Pulmonary artery endothelial cell (primary cell): ENCODE data around the gene FAIM2. TPM values are rescaled to one million over a fixed set of nuclear protein-coding genes. Genes with fewer than 3 reads are reported as not detected.
"Not testable (repeated sequence)": the region's sequence is repeated elsewhere in the genome, so short reads cannot be mapped to it uniquely, and the experiment has no call there.

Experiments used
- DNase-seq: peaks from one replicate; pipeline ENCODE4 v3.0.0-alpha.2; 2011; ENCODE audit warnings: low read depth, low spot score
- total RNA-seq: library from RNA; depleted of rRNA; stranded (reverse); fragments of >200 nt; gene quantifications from 2 replicates; pipeline ENCODE4 v1.2.3, GENCODE V29; 2014

FAIM2 gene
- total RNA-seq, 1 donor from 2014 or later: not detected

DNA sequence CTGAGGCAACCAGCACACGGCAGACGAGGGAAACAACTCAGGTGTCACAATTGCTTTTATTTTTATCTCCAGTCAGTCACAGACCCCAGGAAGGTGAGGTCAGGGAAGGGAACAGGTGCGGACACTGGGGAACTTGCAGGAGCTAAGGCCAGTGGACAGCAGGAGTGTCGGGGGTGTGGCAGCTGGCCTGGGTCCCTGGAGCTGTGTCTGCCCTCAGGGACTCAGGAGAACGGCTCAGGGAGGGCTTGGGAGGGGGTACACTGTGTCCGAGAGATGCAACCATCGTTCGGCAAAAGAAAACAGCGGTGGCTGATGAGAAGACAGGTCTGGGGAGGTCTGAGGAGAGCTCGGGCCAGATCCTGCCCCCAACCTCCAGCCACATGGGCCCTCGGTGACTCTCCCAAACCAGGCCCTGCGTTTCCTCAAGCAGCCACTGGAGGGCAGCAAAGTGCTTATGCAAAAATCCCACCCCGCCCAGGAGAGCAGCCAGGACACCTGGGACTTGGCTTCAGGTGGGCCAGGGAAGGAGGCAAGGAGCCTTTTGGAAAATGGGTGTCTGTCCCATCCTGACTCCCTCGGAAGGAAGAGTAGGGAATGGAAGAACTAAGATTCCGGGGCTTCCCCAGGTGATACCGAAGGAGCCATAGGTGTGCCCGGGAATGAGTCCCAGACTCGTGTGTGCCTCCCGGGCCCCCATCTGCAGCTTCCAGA is 36.7 kb downstream of the FAIM2 start:
- no peak for DNase-seq

DNA sequence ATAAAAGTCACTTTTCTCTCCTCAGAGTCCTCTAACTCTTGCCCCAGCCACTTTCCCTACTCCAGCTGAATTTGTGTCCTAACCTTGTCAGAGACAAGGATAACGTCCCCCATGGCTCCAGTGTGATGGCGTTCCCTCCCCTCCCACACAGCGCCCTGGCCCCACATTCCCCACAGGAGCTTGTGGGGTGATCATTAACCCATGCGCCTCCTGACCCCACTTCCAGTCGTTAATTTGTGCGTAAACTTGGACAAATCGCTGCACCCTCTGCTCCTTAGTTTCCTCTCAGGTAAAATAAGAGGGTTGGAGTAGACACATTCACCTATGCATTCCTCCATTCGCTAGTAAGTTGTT is 37.9 kb downstream of the FAIM2 start:
- no peak for DNase-seq

DNA sequence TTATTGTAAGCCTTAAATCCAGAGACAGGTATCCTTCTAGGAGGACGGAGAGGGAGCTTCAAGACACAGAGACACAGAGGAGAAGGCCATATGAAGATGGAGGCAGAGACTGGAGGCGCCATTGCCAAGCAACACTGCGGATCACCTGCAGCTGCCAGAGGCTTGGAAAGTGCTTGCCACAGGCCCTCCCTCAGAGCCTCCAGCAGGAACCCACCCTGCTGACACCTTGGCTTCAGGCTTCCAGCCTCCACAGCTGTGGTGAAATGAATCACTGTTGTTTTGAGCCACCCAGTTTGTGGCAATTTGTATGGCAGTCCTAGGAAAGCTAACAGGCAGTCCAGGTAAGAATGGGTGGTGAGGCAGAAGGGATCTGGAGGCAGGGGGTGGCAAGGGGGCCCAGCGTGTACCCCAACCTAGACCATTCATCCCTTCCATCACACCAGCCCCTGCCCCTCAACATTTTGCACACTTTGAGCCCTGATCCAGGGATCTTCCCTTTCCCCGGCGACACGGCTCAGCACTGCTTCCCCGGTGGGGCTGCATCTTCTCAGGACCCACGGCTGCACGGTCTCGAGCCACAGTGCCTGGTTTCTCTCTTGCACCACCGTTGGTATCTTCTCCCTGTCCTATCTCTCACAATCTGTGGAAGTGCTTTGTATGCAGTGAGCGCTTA is 38.5 kb downstream of the FAIM2 start:
- DNase-seq: no peak

DNA sequence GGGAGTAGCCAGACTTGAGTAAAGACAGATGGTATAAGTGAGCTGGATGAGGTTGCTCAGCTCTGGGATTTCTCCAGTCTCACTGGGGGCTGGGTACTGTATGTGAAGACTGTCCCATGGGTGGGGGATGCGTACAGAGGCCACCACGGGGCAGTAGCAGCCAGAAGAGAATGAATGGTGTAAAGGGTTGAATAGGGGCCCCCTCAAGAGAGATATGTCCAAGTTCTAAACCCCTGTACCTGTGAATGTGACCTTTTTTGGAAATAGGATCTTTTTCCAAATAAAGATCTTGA is 39.0 kb downstream of the FAIM2 start:
- no peak for DNase-seq

DNA sequence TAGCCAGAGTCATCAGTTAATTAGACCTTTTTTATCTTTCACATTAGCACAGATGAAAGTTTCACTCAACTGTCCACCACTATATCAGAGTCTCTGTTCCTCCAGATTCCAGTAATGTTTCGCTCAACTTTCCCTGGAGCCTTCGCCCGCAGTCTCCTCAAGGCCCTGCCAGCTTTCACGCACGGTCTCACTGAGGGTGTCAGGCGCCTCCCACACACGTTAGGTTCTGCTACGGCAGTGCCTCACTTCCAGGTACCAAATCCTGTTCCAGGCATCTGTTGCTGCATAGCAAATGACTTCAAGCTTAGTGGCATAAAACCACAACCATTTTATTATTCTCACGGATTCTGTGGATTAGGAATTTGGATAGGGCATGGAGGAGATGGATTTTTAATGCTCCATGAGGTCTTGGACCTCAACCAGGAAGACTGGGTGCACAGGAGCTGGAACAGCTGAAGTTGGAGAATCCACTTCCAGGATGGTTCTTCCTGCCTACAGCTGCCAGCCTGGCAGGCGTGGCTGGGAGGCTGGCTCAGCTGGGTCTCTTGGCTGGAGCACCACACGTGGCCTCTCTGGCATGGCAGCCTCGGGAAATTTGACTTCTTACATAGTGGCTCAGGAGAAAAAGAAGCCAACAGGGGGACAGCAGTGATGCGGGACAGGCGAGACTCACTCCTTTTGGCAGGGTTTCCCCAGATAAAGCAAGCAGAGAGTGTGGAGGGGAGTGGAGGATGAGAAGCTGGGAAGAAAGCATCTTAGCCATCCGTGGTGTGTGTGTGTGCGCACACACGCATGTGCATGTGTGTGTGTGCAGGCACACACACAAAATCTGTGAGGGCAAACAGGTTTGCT is 39.5 kb downstream of the FAIM2 start:
- no peak for DNase-seq

DNA sequence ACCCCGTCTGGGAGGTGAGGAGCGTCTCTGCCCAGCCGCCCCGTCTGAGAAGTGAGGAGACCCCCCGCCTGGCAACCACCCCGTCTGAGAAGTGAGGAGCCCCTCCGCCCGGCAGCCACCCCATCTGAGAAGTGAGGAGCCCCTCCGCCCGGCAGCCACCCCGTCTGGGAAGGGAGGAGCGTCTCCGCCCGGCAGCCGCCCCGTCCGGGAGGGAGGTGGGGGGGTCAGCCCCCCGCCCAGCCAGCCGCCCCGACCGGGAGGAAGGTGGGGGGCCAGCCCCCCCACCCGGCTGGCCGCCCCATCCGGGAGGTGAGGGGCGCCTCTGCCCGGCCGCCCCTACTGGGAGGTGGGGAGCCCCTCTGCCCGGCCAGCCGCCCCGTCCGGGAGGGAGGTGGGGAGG is 42.8 kb downstream of the FAIM2 start:
- DNase-seq: not testable (repeated sequence)

DNA sequence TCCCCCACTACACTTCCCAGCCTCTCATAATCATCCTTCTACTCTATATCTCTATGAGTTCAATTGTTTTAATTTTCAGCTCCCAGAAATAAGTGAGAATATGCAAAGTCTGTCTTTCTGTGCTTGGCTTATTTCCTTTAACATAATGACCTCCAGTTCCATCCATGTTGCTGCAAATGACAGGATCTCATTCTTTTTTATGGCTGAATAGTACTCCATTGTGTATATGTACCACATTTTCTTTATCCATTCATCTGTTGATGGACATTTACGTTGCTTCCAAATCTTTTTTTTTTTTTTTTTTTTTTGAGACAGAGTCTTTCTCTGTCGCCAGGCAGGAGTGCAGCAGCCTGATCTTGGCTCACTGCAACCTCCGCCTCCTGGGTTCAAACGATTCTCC is 47.8 kb downstream of the FAIM2 start:
- DNase-seq: not testable (repeated sequence)

DNA sequence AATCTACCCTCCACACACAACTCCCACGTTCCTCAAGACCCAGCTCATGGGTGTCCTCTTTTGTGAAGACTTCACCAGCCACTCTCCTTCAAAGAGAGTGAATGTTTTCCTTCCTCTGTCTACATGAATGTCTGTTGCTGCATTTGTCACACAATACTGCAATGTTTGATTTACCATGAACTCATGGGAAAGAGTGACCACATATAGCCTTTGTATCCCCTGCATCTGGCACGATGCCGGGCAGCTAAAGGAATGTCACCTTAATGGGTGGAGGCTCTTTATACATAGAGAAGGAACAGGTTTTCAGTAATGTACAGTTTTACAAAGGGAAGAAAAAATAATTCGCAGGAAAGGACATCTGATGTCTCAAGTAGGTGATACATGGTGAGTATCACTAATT is 48.7 kb downstream of the FAIM2 start:
- DNase-seq: no peak

DNA sequence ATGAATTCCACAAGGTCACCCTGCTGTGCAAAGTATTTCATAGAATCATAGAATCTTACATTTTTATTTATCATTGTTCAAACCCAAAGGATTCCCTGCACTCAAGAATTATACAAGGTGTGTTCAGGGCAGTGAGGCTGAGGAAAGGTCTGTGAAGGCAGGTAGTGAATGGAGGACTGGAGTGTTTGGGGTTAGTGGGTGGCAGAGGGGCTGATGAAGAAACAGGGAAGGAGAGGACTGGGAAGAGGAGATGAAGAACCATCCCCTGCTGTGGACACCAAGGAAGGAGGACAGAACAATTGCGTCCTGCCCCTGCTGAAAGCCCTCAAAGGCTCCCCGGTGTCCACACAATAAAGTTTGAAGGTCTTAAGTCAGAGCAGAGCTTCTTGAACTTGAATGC is 50.0 kb downstream of the FAIM2 start:
- no peak for DNase-seq

DNA sequence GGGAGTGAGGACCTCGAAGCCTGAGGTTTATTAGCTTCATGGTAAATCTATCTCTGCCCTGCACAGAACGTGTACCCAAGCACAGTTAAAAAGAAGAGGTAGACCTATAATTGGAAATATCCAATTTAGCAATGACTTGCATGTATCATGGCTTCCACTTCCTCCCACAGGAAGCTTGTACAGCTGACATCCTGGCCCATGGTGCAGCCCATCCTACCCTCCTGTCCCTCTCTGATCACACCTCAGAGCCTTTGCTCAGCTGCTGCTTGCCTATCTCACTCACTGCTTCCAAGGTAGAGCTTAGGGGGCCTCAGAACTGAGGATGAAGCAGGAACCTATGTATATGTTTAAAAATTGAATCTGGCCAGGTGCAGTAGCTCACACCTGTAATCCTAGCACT is 56.5 kb downstream of the FAIM2 start:
- DNase-seq: no peak

DNA sequence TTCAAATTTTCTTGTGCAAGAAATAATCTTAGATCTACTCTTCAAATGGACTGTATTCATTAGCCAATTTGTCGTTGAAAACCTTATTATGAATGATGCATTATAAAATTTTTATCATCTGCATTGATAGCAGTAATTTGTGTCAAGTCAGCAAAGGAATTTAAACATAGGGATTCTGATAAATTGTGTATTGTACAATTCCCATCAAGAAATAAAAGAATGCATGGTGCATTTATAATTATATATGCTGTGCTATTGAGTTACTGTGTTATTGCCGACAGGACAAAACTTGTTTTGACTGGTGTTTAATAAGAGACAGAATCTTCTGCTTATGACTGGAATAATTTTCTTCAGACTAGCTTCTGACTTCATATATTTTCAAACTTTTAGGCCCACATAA is 57.7 kb downstream of the FAIM2 start:
- no peak for DNase-seq

DNA sequence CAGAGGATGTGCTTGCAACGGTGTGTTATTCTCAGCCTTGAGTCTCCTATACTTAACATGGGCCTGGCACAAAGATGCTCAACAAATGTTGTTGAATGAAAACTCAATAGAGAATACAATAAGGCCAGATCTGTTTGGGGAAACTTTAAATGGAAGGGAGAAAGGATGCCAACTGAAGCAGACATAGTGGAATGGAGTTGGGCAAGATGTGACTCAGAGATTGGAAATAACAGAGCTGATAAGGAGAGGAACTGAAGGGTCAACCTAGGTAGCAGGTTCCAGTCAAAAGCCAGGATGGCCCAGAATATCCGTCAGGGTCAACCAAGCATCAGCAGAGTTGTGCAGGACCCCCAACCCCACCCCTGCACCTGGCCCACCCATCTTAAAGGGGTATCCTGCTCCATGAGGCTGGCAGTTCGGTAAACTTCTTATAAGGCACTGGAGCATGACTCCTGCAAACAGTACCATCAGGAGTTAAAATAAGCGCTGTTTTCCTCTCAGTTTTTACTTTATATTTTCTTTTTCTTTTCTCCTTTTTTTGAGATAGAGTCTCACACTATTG is 59.7 kb downstream of the FAIM2 start:
- DNase-seq: no peak

DNA sequence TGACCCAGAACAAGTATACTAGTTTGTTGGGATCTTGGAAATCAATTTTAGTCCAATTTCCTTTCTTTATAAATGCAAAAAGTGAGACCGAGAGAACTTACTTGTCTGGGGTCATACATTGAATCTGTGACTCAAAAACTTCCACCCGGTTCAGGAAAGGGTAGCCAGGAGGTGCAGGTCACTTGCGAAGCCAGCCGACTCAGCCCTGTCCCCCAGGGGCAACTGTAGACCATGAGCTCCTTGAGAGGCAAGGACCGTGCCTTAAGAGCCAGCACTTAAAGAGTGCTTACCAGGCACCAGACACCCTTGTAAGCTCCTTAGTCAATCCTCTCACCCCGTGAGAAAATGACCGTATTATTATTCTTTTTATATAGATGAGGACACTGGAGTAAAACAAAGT is 60.3 kb downstream of the FAIM2 start:
- DNase-seq: no peak

DNA sequence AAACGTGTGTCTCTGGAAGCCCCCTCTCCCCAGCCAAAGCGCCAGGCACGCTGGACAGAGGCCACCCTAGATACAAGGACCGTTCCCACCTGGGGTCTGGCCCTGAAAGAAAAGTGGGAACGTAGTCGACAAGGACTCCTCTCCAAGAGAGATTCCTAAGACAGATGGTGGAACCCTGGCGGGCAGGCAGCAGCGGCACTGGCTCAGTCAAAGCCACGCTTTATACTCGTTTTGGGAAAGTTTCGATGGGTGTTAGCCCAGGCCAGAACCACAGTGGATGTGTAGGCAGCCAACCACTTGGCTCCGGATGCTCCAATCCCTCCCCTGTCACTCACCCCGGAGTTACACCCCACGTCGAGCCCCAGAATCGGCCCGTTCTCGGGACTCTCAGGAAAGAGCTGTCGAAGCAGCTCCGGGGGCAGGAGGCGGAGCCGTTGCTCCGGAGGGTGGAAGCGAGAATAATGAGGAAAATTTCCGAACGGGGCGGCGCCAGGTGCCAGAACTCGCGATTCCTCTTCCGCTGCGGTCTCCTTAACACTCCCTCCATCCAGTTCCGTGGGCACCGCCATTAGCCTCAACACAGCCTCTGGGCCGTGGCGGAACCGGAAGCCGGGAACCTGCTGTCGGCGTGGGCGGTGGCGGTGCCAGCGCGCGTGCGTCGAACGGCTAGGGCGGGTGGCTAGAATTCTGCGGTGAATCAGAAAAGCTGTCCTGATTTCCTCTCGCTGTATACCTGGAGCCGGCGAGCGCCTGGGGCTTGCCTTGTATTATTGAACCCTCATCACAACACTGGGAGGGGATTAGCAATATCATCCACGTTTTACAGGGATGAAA is 61.0 kb downstream of the FAIM2 start, which contains the start of gene BCDIN3D:
Gene BCDIN3D, minus strand, starts transcription at position 588 of the 834 bp plus-strand sequence. Its CDS starts 19 bp downstream, at position 569.
- DNase-seq: peak; percentile 68

DNA sequence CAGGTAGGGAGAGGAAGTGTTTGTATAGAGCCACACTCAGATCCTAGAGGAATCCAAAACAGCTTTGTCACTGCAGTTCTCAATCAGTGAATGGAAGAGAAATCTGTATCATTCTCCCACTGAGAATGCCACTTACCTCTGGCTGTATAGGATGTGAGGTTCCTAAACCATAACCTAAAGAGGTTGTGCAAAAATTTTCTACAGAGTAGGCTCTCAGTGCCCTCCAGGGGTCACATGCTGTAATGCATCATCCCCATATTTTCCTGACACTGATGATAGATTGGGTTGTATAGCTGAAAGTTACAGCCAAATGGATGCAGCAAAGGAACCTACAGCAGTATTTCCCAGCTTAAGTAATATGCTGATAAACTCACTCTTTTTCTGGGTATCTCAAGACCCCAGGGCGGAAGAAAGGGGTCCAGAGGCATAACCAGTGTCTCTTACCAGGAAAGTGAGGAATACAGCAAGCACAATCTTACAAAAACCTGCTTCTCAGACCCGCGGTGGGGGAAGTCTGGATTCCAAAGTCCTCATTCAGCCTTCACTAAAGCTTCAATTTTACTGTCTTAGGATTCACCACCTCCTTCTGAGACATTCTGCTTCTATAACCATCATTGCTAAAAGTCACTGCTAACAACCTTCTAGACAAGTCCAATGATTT is 64.6 kb downstream of the FAIM2 start:
- no peak for DNase-seq

DNA sequence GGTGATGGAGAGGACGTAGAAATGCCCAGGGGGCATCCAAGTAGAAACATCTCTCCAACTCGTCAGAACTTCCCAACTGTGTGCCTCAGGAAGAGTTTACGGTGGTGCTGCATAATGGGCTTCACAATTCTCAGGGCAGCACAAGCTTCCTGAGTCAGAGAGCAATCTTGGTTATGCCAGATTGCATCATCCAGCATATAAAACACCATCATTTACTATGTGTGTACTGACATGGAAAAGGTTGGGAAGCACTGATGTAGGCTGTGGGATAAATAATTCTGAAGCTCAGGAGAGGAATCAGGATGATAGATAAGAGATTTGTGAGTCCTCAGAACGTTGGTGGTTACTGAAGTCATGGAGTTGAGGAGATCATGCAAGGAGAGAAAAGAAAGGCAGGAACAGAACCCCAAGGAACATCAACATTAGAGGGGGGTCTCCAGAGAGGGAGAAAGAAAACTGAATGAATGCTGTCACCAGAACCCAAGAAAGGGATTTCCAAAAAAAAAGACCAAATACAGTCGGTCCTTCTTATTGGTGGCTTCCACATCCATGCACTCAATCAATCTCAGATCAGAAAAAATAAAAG is 70.8 kb downstream of the FAIM2 start:
- DNase-seq: no peak

DNA sequence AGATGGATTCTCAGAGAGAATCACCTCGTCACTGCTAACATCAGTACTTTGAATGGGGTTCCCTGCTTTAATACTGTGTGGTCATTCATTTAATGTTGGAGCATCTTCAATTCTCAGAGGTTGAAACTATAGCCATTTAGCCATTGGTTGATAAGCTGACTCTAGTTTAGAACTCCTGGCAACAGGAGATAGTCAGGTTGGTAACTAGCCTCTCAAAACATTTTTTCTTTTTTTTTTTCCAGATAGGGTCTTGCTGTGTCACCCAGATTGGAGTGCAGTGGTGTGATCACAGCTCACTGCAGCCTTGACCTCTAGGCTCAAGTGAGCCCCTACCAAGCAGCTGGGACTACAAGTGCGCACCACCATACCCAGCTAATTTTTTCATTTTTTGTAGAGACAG is 72.0 kb downstream of the FAIM2 start:
- DNase-seq: no peak

DNA sequence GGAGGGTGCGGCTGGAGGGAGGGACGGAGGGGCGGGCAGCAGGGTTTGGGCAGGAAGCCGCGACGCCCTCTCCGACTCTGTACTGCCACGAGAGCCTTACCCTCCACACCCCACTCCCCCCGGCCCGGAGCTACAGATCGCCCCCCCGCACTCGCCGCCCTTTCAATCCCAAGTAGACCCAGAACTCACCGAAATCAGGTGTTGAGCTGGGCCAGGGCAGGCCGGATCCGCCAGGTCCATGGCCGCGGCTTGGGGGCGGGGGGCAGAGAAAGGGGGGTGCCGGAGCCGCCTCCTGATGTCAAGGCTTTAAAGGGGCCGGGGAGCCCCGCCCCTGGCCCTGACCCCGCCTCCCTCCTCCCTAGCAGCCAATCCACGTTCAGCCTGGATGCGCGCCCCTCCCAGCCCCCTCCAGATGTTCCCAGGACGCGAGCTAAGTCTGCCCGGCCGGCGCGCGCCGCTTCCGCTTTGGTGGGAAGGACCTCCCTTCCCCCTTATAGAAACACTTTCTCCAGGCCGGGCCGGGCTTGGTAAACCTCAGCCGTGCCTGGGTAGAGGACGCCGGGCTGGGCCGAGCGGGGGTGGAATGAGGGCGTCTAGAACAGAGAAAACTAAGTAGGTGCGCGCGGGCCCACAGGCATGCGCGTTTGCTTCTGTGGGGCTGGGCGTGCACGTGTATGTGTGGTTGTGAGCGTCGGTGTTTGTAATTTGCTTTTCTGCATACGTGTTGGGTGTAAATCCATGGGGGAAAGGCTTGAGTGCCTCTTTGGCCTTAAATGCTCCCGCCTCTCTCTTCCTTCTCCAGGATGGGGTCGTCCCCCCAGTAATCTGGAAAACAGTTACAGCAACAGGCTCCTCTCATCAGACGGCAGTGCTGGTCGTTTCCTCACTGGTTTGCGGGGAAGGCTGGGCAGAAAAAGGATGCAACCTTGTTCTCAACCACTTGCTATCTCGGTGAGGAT is 75.3 kb downstream of the FAIM2 start, which contains the start of gene NCKAP5L:
Gene NCKAP5L, minus strand, starts transcription at position 281 of the 959 bp plus-strand sequence. CDS start 24,369 bp downstream, outside the sequence.
- DNase-seq: peak; percentile 87
